Liver (tissue), 9 donors: Measurements from ENCODE around the gene TMEM119. TPM values are rescaled to one million over a fixed set of nuclear protein-coding genes. Genes with fewer than 3 reads are reported as not detected.

Experiments
- DNase-seq: peaks from one replicate; pipeline ENCODE4 v3.0.0-alpha.2; 2017; ENCODE audit warnings: low spot score
- H3K27ac ChIP-seq, 2 donors: one replicate each; pipeline ENCODE4 v1.7.0; 2013; ENCODE audit warnings: inconsistent platforms in 2 of 2, low read length in 2 of 2, control low read depth in 1 of 2, low read depth in 1 of 2, mild to moderate bottlenecking in 1 of 2
- H3K27me3 ChIP-seq, 4 donors: one replicate each; pipeline versions ENCODE4 v1.6.1 to v1.7.0; 2013; ENCODE audit warnings: low read length in 3 of 4, inconsistent platforms in 1 of 4, mild to moderate bottlenecking in 1 of 4, moderate library complexity in 1 of 4; ENCODE audit not compliant: control insufficient read depth in 4 of 4, insufficient read depth in 4 of 4
- H3K36me3 ChIP-seq, 4 donors: one replicate each; pipeline versions ENCODE4 v1.6.1 to v1.7.0; 2013; ENCODE audit warnings: low read length in 3 of 4, mild to moderate bottlenecking in 3 of 4, low read depth in 1 of 4, moderate library complexity in 1 of 4; ENCODE audit not compliant: control insufficient read depth in 4 of 4, insufficient read depth in 3 of 4
- H3K4me1 ChIP-seq, 4 donors: one replicate each; pipeline versions ENCODE4 v1.6.1 to v1.7.0; 2013; ENCODE audit warnings: low read length in 3 of 4, mild to moderate bottlenecking in 3 of 4, moderate library complexity in 1 of 4; ENCODE audit not compliant: control insufficient read depth in 4 of 4, insufficient read depth in 4 of 4
- H3K4me3 ChIP-seq, 3 donors: one replicate each; pipeline versions ENCODE4 v1.6.1 to v1.7.0; 2013; ENCODE audit warnings: low read length in 3 of 3, control low read depth in 1 of 3, low read depth in 1 of 3, mild to moderate bottlenecking in 1 of 3
- H3K9ac ChIP-seq, 2 donors: one replicate each; pipeline ENCODE4 v1.7.0; 2013; ENCODE audit warnings: low read length in 2 of 2, mild to moderate bottlenecking in 2 of 2, moderate library complexity in 2 of 2, control low read depth in 1 of 2, low read depth in 1 of 2
- H3K9me3 ChIP-seq, 4 donors: one replicate each; pipeline versions ENCODE4 v1.6.1 to v1.7.0; 2013; ENCODE audit warnings: low read length in 3 of 4; ENCODE audit not compliant: control insufficient read depth in 4 of 4
- EGR1 ChIP-seq, 2 donors: IDR thresholded peaks; 2 replicates each; pipeline ENCODE4 v1.6.1; 2016 to 2018; ENCODE audit warnings: antibody characterized with exemption in 2 of 2, low read depth in 2 of 2
- FOXA1 ChIP-seq: IDR thresholded peaks from 2 replicates; pipeline ENCODE4 v1.6.1; 2016; ENCODE audit warnings: antibody characterized with exemption
- GABPA ChIP-seq, 2 donors: IDR thresholded peaks in 1 of 2; conservative IDR thresholded peaks in 1 of 2; 2 replicates each; pipeline ENCODE4 v1.6.1; 2016; ENCODE audit warnings: antibody characterized with exemption in 2 of 2, mild to moderate bottlenecking in 1 of 2, moderate library complexity in 1 of 2
- HNF4A ChIP-seq, 2 donors: conservative IDR thresholded peaks; 2 replicates each; pipeline ENCODE4 v1.6.1; 2016; ENCODE audit warnings: antibody characterized with exemption in 2 of 2, mild to moderate bottlenecking in 2 of 2
- HNF4G ChIP-seq: IDR thresholded peaks from 2 replicates; pipeline ENCODE4 v1.6.1; 2016; ENCODE audit warnings: antibody characterized with exemption
- MAX ChIP-seq: IDR thresholded peaks from 2 replicates; pipeline ENCODE4 v1.6.1; 2016; ENCODE audit warnings: antibody characterized with exemption
- NR2F2 ChIP-seq: IDR thresholded peaks from 2 replicates; pipeline ENCODE4 v1.6.1; 2016; ENCODE audit warnings: antibody characterized with exemption
- RAD21 ChIP-seq, 2 donors: IDR thresholded peaks; 2 replicates each; pipeline ENCODE4 v1.6.1; 2016; ENCODE audit warnings: antibody characterized with exemption in 2 of 2, mild to moderate bottlenecking in 2 of 2
- RXRA ChIP-seq, 2 donors: IDR thresholded peaks; 2 replicates each; pipeline ENCODE4 v1.6.1; 2017 to 2018; ENCODE audit warnings: antibody characterized with exemption in 2 of 2, mild to moderate bottlenecking in 1 of 2
- SP1 ChIP-seq: IDR thresholded peaks from 2 replicates; pipeline ENCODE4 v1.6.1; 2018; ENCODE audit warnings: antibody characterized with exemption, mild to moderate bottlenecking
- TAF1 ChIP-seq: conservative IDR thresholded peaks from 2 replicates; pipeline ENCODE4 v1.6.1; 2016; ENCODE audit warnings: antibody characterized with exemption, mild to moderate bottlenecking
- ZBTB33 ChIP-seq: IDR thresholded peaks from 2 replicates; pipeline ENCODE4 v1.6.1; 2016; ENCODE audit warnings: antibody characterized with exemption
- WGBS: extraction: QIAGEN DNeasy Blood & Tissue Kit; methylation state at CpG from one replicate; pipeline ENCODE4 v1.1.7; 2013; 5-methylcytosine and 5-hydroxymethylcytosine counted together
- polyA plus RNA-seq, 2 donors: library from polyadenylated mRNA; stranded (reverse) in 1 of 2; unstranded in 1 of 2; fragments of 200-250 nt in 1 of 2; fragments of >200 nt in 1 of 2; fragmentation: Nextera tagmentation in 1 of 2; extraction: Ambion mirVana in 1 of 2; gene quantifications; one replicate each; pipeline versions ENCODE4 v1.2.1 to v1.2.3, GENCODE V29; 2013 to 2015
- total RNA-seq, 2 donors: library from RNA; depleted of rRNA; stranded (reverse); fragments of >200 nt; gene quantifications; one replicate each; pipeline ENCODE4 v1.2.3, GENCODE V29; 2014
- TF ChIP-seq, protein P1 (sequence below): fragments of 150-350 bp; IDR thresholded peaks from 2 replicates; pipeline ENCODE4 v1.5.1; 2017; ENCODE audit warnings: improper control_type of control experiment, low read depth, low read length; ENCODE audit not compliant: missing input control
- TF ChIP-seq, protein P2 (sequence below): IDR thresholded peaks from 2 replicates; pipeline ENCODE4 v1.6.1; 2016; ENCODE audit warnings: antibody characterized with exemption, mild to moderate bottlenecking
- donor health status: healthy.
- donor health status: healthy.
- donor health status: healthy.
- donor health status: healthy.
- donor health status: healthy.

Gene TMEM119
- total and polyA plus RNA-seq, 4 donors: 0.14 to 2.6 (median 0.38) TPM

DNA sequence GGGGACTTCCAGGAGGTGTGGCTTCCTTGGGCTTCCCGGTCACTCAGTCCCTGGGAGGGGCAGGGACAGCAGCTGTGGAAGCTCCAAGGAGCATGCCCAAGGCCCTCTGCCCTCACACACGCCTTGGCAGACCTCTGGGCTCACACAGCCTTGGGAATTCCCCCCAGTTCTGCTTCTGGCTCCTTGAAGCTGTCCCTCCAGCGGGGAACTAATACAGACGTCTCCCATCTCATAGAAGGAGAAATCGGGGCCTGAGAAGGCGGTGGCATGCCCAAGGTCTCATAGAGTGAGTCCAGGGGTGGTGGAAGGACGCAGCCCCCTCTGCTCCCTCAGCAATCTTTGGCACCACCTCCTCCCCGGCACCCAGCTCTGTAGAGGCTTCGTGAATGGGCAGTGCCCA lies 15.7 kb upstream of the TMEM119 start:
- Histone ChIP-seq H3K27me3 (no peaks in the 10 kb centered on the region), H3K9ac (no peak overlapping the region), H3K9me3 (no peaks in the 10 kb centered on the region), H3K36me3 (no peaks in the 10 kb centered on the region), H3K4me3 (no peak overlapping the region), H3K27ac (no peak overlapping the region), H3K4me1 (peaks cover 0 to 3% (median 0%) of the 10 kb centered on the region in 4 donors)
- DNase-seq: no peak
- 67% methylated on average over 9 of the region's 9 CpGs for WGBS
- TF ChIP-seq FOXA1: no peak
- TF ChIP-seq, protein P1, sequence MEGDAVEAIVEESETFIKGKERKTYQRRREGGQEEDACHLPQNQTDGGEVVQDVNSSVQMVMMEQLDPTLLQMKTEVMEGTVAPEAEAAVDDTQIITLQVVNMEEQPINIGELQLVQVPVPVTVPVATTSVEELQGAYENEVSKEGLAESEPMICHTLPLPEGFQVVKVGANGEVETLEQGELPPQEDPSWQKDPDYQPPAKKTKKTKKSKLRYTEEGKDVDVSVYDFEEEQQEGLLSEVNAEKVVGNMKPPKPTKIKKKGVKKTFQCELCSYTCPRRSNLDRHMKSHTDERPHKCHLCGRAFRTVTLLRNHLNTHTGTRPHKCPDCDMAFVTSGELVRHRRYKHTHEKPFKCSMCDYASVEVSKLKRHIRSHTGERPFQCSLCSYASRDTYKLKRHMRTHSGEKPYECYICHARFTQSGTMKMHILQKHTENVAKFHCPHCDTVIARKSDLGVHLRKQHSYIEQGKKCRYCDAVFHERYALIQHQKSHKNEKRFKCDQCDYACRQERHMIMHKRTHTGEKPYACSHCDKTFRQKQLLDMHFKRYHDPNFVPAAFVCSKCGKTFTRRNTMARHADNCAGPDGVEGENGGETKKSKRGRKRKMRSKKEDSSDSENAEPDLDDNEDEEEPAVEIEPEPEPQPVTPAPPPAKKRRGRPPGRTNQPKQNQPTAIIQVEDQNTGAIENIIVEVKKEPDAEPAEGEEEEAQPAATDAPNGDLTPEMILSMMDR: no peak
- no peak for TF ChIP-seq TAF1
- TF ChIP-seq, protein P2, sequence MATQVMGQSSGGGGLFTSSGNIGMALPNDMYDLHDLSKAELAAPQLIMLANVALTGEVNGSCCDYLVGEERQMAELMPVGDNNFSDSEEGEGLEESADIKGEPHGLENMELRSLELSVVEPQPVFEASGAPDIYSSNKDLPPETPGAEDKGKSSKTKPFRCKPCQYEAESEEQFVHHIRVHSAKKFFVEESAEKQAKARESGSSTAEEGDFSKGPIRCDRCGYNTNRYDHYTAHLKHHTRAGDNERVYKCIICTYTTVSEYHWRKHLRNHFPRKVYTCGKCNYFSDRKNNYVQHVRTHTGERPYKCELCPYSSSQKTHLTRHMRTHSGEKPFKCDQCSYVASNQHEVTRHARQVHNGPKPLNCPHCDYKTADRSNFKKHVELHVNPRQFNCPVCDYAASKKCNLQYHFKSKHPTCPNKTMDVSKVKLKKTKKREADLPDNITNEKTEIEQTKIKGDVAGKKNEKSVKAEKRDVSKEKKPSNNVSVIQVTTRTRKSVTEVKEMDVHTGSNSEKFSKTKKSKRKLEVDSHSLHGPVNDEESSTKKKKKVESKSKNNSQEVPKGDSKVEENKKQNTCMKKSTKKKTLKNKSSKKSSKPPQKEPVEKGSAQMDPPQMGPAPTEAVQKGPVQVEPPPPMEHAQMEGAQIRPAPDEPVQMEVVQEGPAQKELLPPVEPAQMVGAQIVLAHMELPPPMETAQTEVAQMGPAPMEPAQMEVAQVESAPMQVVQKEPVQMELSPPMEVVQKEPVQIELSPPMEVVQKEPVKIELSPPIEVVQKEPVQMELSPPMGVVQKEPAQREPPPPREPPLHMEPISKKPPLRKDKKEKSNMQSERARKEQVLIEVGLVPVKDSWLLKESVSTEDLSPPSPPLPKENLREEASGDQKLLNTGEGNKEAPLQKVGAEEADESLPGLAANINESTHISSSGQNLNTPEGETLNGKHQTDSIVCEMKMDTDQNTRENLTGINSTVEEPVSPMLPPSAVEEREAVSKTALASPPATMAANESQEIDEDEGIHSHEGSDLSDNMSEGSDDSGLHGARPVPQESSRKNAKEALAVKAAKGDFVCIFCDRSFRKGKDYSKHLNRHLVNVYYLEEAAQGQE: no peak
- TF ChIP-seq MAX: no peak
- no peak for TF ChIP-seq GABPA (IDR thresholded peaks at IDR 0.05 in 1 of 2, conservative IDR thresholded peaks at IDR 0.05 in 1 of 2)
- TF ChIP-seq HNF4G: no peak
- TF ChIP-seq SP1: no peak
- TF ChIP-seq EGR1 (IDR thresholded peaks at IDR 0.05; ENCODE audit: low read depth in 2 of 2): no peak
- TF ChIP-seq ZBTB33: no peak
- no peak for TF ChIP-seq NR2F2
- TF ChIP-seq HNF4A (conservative IDR thresholded peaks at IDR 0.05): no peak

GRCh38 chr12:108612788-108613282 lies 15.0 kb upstream of the TMEM119 start:
- Histone ChIP-seq H3K36me3 (no peaks in the 10 kb centered on the region), H3K4me1 (no peaks in the 10 kb centered on the region), H3K27ac (no peak overlapping the region), H3K9me3 (no peaks in the 10 kb centered on the region), H3K4me3 (no peak overlapping the region), H3K9ac (no peak overlapping the region), H3K27me3 (no peaks in the 10 kb centered on the region)
- WGBS: 72% methylated on average over 8 of the region's 8 CpGs
- DNase-seq: no peak
- TF ChIP-seq NR2F2 (no peak), TAF1 (no peak), RXRA (IDR thresholded peaks at IDR 0.05) (no peak), HNF4G (no peak), ZBTB33 (no peak), MAX (no peak), RAD21 (IDR thresholded peaks at IDR 0.05) (no peak), SP1 (no peak), FOXA1 (no peak)
- TF ChIP-seq, protein P2: no peak
- TF ChIP-seq, protein P1: no peak
